GM12878 (cell line): Measurements from ENCODE around the gene GRIN3A. TPM values are rescaled to one million over a fixed set of nuclear protein-coding genes. Genes with fewer than 3 reads are reported as not detected.

Experiments used
- ATAC-seq: fragments of 200-7000 bp; cut with Tn5 transposase; 3 replicates; pipeline ENCODE4 v1.9.1; 2020; ENCODE audit warnings: mild to moderate bottlenecking, moderate library complexity
- BruUV-seq: library from RNA; stranded (reverse); fragments of 400-500 nt; replicated peaks from 2 replicates; lab custom pipeline; 2021; lab: Mats Ljungman, UMichigan
- CTCF ChIA-PET: fragments of 300-600 bp; sonication (Branson Sonifier 250); formaldehyde crosslinking; extraction: SDS; loops from one replicate; lab custom pipeline; 2021; ENCODE audit warnings: inconsistent platforms; lab: Yijun Ruan, JAX
- POLR2A ChIA-PET: fragments of 350-600 bp; formaldehyde crosslinking; extraction: SDS; loops from one replicate; lab custom pipeline; 2021; ENCODE audit warnings: inconsistent platforms; lab: Charles Lee
- RAD21 ChIA-PET: fragments of 300-600 bp; sonication (Branson Sonifier 250); formaldehyde crosslinking; loops from one replicate; lab custom pipeline; 2023; ENCODE audit warnings: antibody characterized with exemption; ENCODE audit not compliant: unreplicated experiment; lab: Charles Lee
- SMC1A ChIA-PET: fragments of 300-600 bp; sonication (Branson Sonifier 250); formaldehyde crosslinking; loops from one replicate; lab custom pipeline; 2023; ENCODE audit not compliant: unreplicated experiment, uncharacterized antibody; lab: Charles Lee
- DNase-seq: peaks from one replicate; pipeline ENCODE4 v3.0.0-alpha.2; 2011; ENCODE audit warnings: low read depth, low spot score
- FAIRE-seq: peaks from 3 replicates; lab custom pipeline; 2011; peaks lifted over from hg19 to GRCh38; lab: Jason Lieb, UNC
- H2AFZ ChIP-seq: 2 replicates; pipeline ENCODE4 v1.6.0; 2011; ENCODE audit warnings: low read depth, low read length, control low read depth; ENCODE audit not compliant: control insufficient read depth
- H3K27ac ChIP-seq: 2 replicates; pipeline ENCODE4 v1.5.1; 2011; ENCODE audit warnings: control low read depth; ENCODE audit not compliant: control insufficient read depth, insufficient read depth
- H3K27me3 ChIP-seq, 2 experiments: replicated peaks in 1 of 2; 2 replicates each; pipeline versions ENCODE4 v1.6.0 to v1.6.1; 2011; ENCODE audit warnings: low read length in 1 of 2; ENCODE audit not compliant: control insufficient read depth in 2 of 2, insufficient read depth in 2 of 2
- H3K36me3 ChIP-seq, 2 experiments: 2 replicates each; pipeline ENCODE4 v1.5.1; 2011; ENCODE audit warnings: low read length in 1 of 2; ENCODE audit not compliant: control insufficient read depth in 2 of 2, insufficient read depth in 2 of 2
- H3K4me1 ChIP-seq: 2 replicates; pipeline ENCODE4 v1.6.1; 2011; ENCODE audit warnings: mild to moderate bottlenecking, low read length, moderate library complexity, mixed read lengths; ENCODE audit not compliant: control insufficient read depth, insufficient read depth
- H3K4me2 ChIP-seq: 2 replicates; pipeline ENCODE4 v1.6.0; 2011; ENCODE audit warnings: control low read depth; ENCODE audit not compliant: control insufficient read depth, insufficient read depth
- H3K4me3 ChIP-seq: fragments of 200-600 bp; sonication (generic); 2 replicates; pipeline ENCODE4 v1.5.1; 2016
- H3K79me2 ChIP-seq: 2 replicates; pipeline ENCODE4 v1.6.0; 2011; ENCODE audit warnings: low read length; ENCODE audit not compliant: control insufficient read depth, insufficient read depth
- H3K9ac ChIP-seq: 2 replicates; pipeline ENCODE4 v1.8.0; 2011; ENCODE audit warnings: low read length, control low read depth, mixed read lengths; ENCODE audit not compliant: control insufficient read depth, insufficient read depth
- H3K9me3 ChIP-seq: replicated peaks from 3 replicates; pipeline ENCODE4 v1.5.1; 2011; ENCODE audit warnings: mild to moderate bottlenecking, low read length; ENCODE audit not compliant: control insufficient read depth, insufficient read depth
- H4K20me1 ChIP-seq: 2 replicates; pipeline ENCODE4 v1.6.0; 2011; ENCODE audit not compliant: control insufficient read depth, insufficient read depth
- JUNB ChIP-seq: IDR thresholded peaks from 2 replicates; pipeline ENCODE4 v1.6.1; 2016; ENCODE audit warnings: antibody characterized with exemption, mild to moderate bottlenecking
- MEF2A ChIP-seq: IDR thresholded peaks from 2 replicates; pipeline ENCODE4 v1.6.1; 2011; ENCODE audit warnings: low read depth, mild to moderate bottlenecking, low read length, moderate library complexity; ENCODE audit not compliant: insufficient read depth
- WGBS: methylation state at CpG from one replicate; pipeline ENCODE4 v1.1.6; 2016; ENCODE audit warnings: low lambda C conversion rate; ENCODE audit not compliant: insufficient replicate concordance, insufficient coverage; ENCODE audit errors: missing lambda C conversion rate; 5-methylcytosine and 5-hydroxymethylcytosine counted together
- in situ Hi-C: fragments of 300-500 bp; cut with MboI; formaldehyde crosslinking; loops from 9 replicates; pipeline ENCODE4 v1.14.3; 2018; ENCODE audit warnings: mixed read lengths
- intact Hi-C: fragments of 100-400 bp; cut with micrococcal nuclease; formaldehyde crosslinking; loops from one replicate; pipeline ENCODE4 v1.14.2; 2022; ENCODE audit not compliant: unreplicated experiment
- polyA plus RNA-seq, 11 experiments: library from polyadenylated mRNA; depleted of rRNA in 4 of 11; unstranded in 6 of 11; stranded (reverse) in 5 of 11; fragments of >200 nt; fragmentation: Nextera tagmentation in 4 of 11; fragmentation: Illumina TruSeq in 1 of 11; extraction: Ambion mirVana in 4 of 11; extraction: Trizol in 1 of 11; gene quantifications; 1 replicate in 1 of 11; 2 replicates in 10 of 11; pipeline versions ENCODE4 v1.2.1 to v1.2.3, GENCODE V29; 2011 to 2016; ENCODE audit warnings: inconsistent platforms in 2 of 11, missing spikeins in 2 of 11, low read depth in 1 of 11
- total RNA-seq, 4 experiments: library from RNA; depleted of rRNA in 3 of 4; stranded (reverse); fragments of >200 nt in 3 of 4; fragmentation: Illumina TruSeq in 1 of 4; extraction: Trizol in 1 of 4; gene quantifications; 2 replicates each; pipeline versions ENCODE4 v1.2.1 to v1.2.3, GENCODE V29; 2013 to 2021
- TF ChIP-seq, protein P1 (sequence below): IDR thresholded peaks from 2 replicates; pipeline ENCODE4 v1.6.1; 2011; ENCODE audit warnings: mild to moderate bottlenecking, low read depth, low read length, moderate library complexity; ENCODE audit not compliant: insufficient replicate concordance

The GRIN3A gene
- total and polyA plus RNA-seq, 10 of the 15 experiments (the other 5 are each of a cell fraction or from before 2014, with no cell fraction given) = 0.03 to 0.05 (median 0.04) TPM; not detected in 7

- H3K4me3 ChIP-seq = no peak overlapping the region
- TF ChIP-seq JUNB = no peak
- SMC1A ChIA-PET = no interaction called here
Observed at GRCh38 chr9:101628173-101628572, 110.3 kb downstream of the GRIN3A start.

DNA sequence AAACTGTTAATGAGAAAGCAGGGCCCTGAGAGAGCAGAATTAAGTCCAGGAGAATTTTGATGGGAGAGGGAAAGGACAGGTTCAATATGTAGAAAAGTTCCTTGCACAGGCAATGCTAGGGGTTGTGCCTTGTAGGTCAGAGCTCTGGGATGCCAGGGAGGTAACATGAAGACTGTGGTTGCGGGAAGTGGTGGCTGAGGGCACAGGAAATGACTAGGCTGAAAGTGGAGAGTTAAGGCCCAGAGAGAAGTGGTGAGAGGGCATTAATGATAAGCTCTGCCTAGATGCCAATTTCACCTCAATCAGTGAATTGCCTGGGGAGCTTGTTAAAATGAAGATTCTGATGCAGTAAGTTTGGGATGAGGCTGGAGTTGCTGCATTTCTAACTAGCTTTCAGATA, 112.2 kb downstream of the GRIN3A start:
- SMC1A ChIA-PET = no interaction called here
- DNase-seq = no peak
- H3K27me3 ChIP-seq = no peaks in the 10 kb centered on the region
- H3K4me2 ChIP-seq = no peak overlapping the region
- no peak overlapping the region for H3K9ac ChIP-seq
- no peak for TF ChIP-seq MEF2A
- TF ChIP-seq, protein P1, sequence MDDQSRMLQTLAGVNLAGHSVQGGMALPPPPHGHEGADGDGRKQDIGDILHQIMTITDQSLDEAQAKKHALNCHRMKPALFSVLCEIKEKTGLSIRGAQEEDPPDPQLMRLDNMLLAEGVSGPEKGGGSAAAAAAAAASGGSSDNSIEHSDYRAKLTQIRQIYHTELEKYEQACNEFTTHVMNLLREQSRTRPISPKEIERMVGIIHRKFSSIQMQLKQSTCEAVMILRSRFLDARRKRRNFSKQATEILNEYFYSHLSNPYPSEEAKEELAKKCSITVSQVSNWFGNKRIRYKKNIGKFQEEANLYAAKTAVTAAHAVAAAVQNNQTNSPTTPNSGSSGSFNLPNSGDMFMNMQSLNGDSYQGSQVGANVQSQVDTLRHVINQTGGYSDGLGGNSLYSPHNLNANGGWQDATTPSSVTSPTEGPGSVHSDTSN = no peak
- no peaks in the 10 kb centered on the region for H3K9me3 ChIP-seq
- H3K36me3 ChIP-seq = no peaks in the 10 kb centered on the region
- H4K20me1 ChIP-seq = no peaks in the 10 kb centered on the region
- in situ Hi-C loops (no loop called here), intact Hi-C loops (no loop called here)
- FAIRE-seq = no peak
- CTCF ChIA-PET = no interaction called here
- WGBS = 23% methylated on average over 1 of the region's 1 CpG
- RAD21 ChIA-PET = no interaction called here
- POLR2A ChIA-PET = no interaction called here
- no TSS peak for BruUV-seq
- H3K79me2 ChIP-seq = no peaks in the 10 kb centered on the region
- H3K4me3 ChIP-seq = no peak overlapping the region
- no peak for ATAC-seq
- no peaks in the 10 kb centered on the region for H3K4me1 ChIP-seq
- H3K27ac ChIP-seq = no peak overlapping the region
- H2AFZ ChIP-seq = no peak overlapping the region

More at GRCh38 chr9:101628173-101628572, 110.3 kb downstream of the GRIN3A start:
- no peak overlapping the region for H3K27ac ChIP-seq
- FAIRE-seq (no peak), ATAC-seq (no peak), DNase-seq (no peak)
- no peaks in the 10 kb centered on the region for H3K79me2 ChIP-seq
- no peaks in the 10 kb centered on the region for H3K36me3 ChIP-seq
- 61% methylated on average over 4 of the region's 4 CpGs for WGBS
- no peaks in the 10 kb centered on the region for H3K27me3 ChIP-seq
- H3K9ac ChIP-seq = no peak overlapping the region
- intact Hi-C loops = no loop called here
- H3K4me2 ChIP-seq = no peak overlapping the region
- in situ Hi-C loops = no loop called here
- H4K20me1 ChIP-seq = no peaks in the 10 kb centered on the region
- POLR2A ChIA-PET = no interaction called here
- H3K9me3 ChIP-seq = no peaks in the 10 kb centered on the region
- RAD21 ChIA-PET = no interaction called here
- BruUV-seq = no TSS peak
- H2AFZ ChIP-seq = no peak overlapping the region
- CTCF ChIA-PET = no interaction called here
- no peaks in the 10 kb centered on the region for H3K4me1 ChIP-seq
